Pancreas (tissue), 10 donors: Measurements from ENCODE around the gene AGFG2. TPM values are rescaled to one million over a fixed set of nuclear protein-coding genes. Genes with fewer than 3 reads are reported as not detected.

Experiments used
- ATAC-seq, 4 donors: fragments of 200-7000 bp; cut with Tn5 transposase; one replicate each; pipeline versions ENCODE4 v1.8.0 to v1.9.1; 2020; ENCODE audit warnings: mild to moderate bottlenecking in 4 of 4, moderate library complexity in 4 of 4
- DNase-seq, 6 donors: peaks; one replicate each; pipeline ENCODE4 v3.0.0-alpha.2; 2020
- FAIRE-seq: peaks from 2 replicates; lab custom pipeline; 2012; peaks lifted over from hg19 to GRCh38; lab: Jason Lieb, UNC
- H3K27ac ChIP-seq, 4 donors: fragments of 200-600 bp; sonication (generic); 1 replicate in 3 of 4; 2 replicates in 1 of 4; pipeline versions ENCODE4 v1.5.0 to v1.8.0; 2020
- H3K27me3 ChIP-seq, 4 donors: fragments of 200-600 bp; one replicate each; pipeline ENCODE4 v1.8.0; 2021
- H3K36me3 ChIP-seq, 3 donors: fragments of 200-600 bp; sonication (generic) in 1 of 3; one replicate each; pipeline versions ENCODE4 v1.5.0 to v1.8.0; 2020 to 2021
- H3K4me1 ChIP-seq, 3 donors: fragments of 200-600 bp; one replicate each; pipeline ENCODE4 v1.8.0; 2021
- H3K4me3 ChIP-seq, 4 donors: fragments of 200-600 bp; sonication (generic) in 2 of 4; one replicate each; pipeline versions ENCODE4 v1.5.0 to v1.8.0; 2020 to 2021
- H3K9me3 ChIP-seq, 4 donors: fragments of 200-600 bp; one replicate each; pipeline ENCODE4 v1.8.0; 2021
- WGBS, 2 donors: extraction: QIAGEN DNeasy Blood & Tissue Kit; methylation state at CpG; one replicate each; pipeline ENCODE4 v1.1.7; 2013; 5-methylcytosine and 5-hydroxymethylcytosine counted together
- intact Hi-C, 3 donors: fragments of 100-400 bp; cut with DNase I; formaldehyde crosslinking; loops; one replicate each; pipeline versions ENCODE4 v1.11.1 to v1.14.2; 2022
- polyA plus RNA-seq, 2 donors: library from polyadenylated mRNA; stranded (reverse); fragments of 200-250 nt; gene quantifications; one replicate each; pipeline ENCODE4 v1.2.3, GENCODE V29; 2013
- total RNA-seq, 6 donors: library from RNA; stranded (reverse); fragmentation: NEBNext Ultra II Directional in 4 of 6; extraction: Animal tissue kit (Norgen Biotek cat#: 25700) in 4 of 6; gene quantifications; one replicate each; pipeline versions ENCODE4 v1.2.1 to v1.2.4, GENCODE V29; 2021 to 2023
- TF ChIP-seq, protein P1 (sequence below), 4 donors: fragments of 200-600 bp; sonication (generic) in 3 of 4; IDR thresholded peaks; one replicate each; pipeline versions ENCODE4 v1.5.0 to v1.8.0; 2021; ENCODE audit warnings: antibody characterized with exemption in 4 of 4
- donor health status: healthy with polysubstance abuse.
- donor health status: DM: no; HTN: no; CAD: no; lungs with moderate emphysema.
- donor health status: DM: no; HTN: no; CAD: no.
- donor health status: control.
- donor health status: control.
- donor health status: Bipolar disorder and iron deficiency.
- donor health status: DM: yes; HTN: yes; CAD: no.
- donor health status: DM: no; HTN: no; CAD: no.
- donor health status: DM: no; HTN: no; CAD: no.
- donor health status: DM: yes; HTN: yes; CAD: no.

AGFG2 gene
- total and polyA plus RNA-seq, 8 donors: 13.6 to 41.0 (median 24.6) TPM

DNA sequence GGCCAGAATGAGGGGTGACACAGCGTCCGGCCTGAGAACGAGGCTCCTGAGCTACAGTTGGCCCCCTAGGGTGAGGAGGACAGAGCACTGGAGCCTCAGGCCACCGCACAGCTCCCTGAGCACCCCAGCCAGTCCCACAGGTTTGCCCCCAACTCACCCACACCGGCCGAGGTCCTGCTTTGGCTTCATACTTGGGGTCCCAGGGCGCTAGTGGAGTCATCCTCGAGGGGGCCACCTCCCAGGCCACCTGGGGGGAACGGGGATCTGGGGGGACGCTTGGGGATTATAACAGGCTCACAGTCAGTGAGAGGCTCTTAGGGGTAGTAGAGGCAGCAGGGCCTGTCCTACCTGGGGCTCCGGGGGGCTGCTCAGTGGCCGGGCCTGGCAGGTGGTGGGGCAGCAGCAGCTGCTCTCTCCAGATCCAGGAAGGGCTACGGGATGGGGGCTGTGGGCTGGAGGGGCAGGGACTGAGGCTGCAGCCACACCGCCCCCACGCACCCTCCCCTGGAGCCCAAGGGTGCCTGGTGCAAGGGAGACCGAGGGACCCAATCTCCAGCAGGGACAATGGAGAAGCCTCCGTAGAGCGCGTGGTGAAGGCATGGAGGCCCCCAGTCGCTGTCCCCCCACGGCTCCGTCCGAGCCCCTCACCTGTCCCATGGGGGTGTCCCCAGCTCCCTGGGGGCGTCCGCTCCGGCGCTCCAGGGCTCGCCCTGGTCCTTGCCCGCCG lies 34.1 kb downstream of the AGFG2 start:
- intact Hi-C loops: no loop called here
- Histone ChIP-seq H3K27me3 (no peaks in the 10 kb centered on the region), H3K36me3 (peaks cover 3 to 38% (median 16%) of the 10 kb centered on the region in 3 donors), H3K4me3 (no peak overlapping the region), H3K9me3 (no peaks in the 10 kb centered on the region), H3K27ac (no peak overlapping the region), H3K4me1 (peaks cover 9 to 15% (median 15%) of the 10 kb centered on the region in 3 donors)
- ATAC-seq (no peak), FAIRE-seq (no peak), DNase-seq (peak in 2 of 6 donors; percentile 20 to 80)
- TF ChIP-seq, protein P1, sequence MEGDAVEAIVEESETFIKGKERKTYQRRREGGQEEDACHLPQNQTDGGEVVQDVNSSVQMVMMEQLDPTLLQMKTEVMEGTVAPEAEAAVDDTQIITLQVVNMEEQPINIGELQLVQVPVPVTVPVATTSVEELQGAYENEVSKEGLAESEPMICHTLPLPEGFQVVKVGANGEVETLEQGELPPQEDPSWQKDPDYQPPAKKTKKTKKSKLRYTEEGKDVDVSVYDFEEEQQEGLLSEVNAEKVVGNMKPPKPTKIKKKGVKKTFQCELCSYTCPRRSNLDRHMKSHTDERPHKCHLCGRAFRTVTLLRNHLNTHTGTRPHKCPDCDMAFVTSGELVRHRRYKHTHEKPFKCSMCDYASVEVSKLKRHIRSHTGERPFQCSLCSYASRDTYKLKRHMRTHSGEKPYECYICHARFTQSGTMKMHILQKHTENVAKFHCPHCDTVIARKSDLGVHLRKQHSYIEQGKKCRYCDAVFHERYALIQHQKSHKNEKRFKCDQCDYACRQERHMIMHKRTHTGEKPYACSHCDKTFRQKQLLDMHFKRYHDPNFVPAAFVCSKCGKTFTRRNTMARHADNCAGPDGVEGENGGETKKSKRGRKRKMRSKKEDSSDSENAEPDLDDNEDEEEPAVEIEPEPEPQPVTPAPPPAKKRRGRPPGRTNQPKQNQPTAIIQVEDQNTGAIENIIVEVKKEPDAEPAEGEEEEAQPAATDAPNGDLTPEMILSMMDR (IDR thresholded peaks at IDR 0.05): no peak
- 90 to 94% methylated on average over 29 to 30 of the region's 30 CpGs for WGBS, 2 donors

DNA sequence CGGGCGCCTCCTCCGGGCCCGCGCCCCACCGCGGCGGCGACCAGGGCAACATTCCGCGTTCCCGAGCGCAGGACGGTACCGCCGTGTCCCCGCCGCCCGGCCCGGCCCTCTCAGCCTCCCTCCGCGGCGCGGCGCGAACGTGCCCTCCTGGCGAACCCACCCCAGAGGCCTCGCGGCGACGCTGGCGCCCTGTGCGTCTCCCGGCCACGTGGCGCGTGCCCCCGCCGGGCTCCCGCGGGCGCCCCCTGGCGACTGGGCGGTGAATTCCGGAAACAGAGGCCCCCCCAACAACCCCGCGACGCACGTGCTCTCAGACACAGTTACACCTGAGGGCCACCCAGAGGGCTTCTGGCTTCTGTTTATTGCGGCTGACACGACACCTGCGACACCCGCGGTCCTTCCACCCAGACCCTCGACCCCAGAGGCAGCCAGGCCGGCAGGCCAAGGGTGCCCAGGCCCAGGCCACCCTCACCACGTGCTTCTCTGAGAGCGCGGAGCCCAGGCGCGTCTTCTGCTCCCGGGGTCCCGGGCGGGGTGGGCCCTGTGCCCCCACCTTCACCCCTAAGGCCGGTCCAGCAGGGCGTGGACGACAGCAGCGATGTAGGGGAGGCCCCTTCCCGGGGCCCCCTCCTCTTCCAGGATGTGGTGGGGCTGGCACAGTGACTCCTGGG lies 34.8 kb downstream of the AGFG2 start, which contains the start of gene SAP25:
TSS of gene SAP25 (minus strand) at position 210 of the 671 bp plus-strand sequence. CDS start at position 52, 158 bp downstream.
- TF ChIP-seq, protein P1 (IDR thresholded peaks at IDR 0.05): no peak
- no peaks in the 10 kb centered on the region for H3K9me3 ChIP-seq
- H3K4me3 ChIP-seq: no peak within 1 kb of the TSS
- intact Hi-C loops: no loop called here
- peaks cover 8 to 11% (median 8%) of the 10 kb centered on the region in 3 donors for H3K4me1 ChIP-seq
- peaks cover 3 to 43% (median 23%) of the 10 kb centered on the region in 3 donors for H3K36me3 ChIP-seq
- DNase-seq (peak in 2 of 6 donors; percentile 19 to 81), ATAC-seq (no peak), FAIRE-seq (no peak)
- H3K27me3 ChIP-seq: no peaks in the 10 kb centered on the region
- 90 to 91% methylated on average over 69 to 70 of the region's 70 CpGs for WGBS, 2 donors
- H3K27ac ChIP-seq: no peak within 1 kb of the TSS

DNA sequence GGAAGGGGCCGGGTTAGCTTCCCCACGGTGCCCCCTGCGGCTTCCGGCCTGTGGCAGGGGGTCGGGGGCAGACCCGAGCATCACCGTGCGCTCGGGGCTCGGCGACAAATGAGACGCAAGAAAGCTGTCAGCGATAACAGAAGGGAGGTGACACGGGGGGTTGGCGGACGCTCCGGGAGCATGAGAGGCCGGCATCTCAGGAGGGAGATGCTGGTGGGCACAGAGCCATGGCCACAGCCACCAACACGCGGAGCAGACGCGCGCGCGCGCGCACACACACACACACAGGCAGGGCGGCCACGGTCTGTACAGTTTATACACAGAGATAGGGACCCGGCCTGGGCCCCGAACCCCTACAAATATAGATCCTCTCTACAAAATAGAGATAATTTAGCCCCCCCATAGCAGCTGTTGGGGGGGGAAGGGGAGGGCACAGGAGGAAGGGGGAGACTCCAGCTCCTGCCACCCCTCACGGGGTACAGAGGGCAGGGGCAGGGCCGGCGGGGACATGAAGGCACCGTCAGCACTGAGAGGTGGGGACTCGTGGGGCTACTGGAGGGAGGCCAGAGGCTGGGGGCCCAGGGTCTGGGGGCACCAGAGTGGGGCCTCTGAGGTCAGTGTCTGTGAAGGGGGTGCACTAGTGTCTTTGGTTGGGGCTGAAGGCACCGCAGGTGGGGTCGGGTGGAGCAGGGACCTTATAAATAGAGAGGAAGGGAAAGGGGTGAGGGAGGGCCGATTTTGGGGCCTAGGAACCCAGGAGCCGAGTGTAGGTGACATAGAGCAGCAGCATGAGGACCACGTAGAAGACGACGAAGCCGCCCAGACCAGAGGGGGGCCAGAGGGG lies 35.6 kb downstream of the AGFG2 start:
- ATAC-seq (no peak), FAIRE-seq (no peak), DNase-seq (peak in 3 of 6 donors; percentile 15 to 69 (median 22))
- H3K4me3 ChIP-seq: no peak overlapping the region
- no peaks in the 10 kb centered on the region for H3K27me3 ChIP-seq
- peaks cover 3 to 48% (median 23%) of the 10 kb centered on the region in 3 donors for H3K36me3 ChIP-seq
- no peaks in the 10 kb centered on the region for H3K9me3 ChIP-seq
- H3K4me1 ChIP-seq: peaks cover 7 to 8% (median 7%) of the 10 kb centered on the region in 3 donors
- 93 to 94% methylated on average over 36 to 44 of the region's 44 CpGs for WGBS, 2 donors
- H3K27ac ChIP-seq: no peak overlapping the region
- intact Hi-C loops: no loop called here
- TF ChIP-seq, protein P1 (IDR thresholded peaks at IDR 0.05): no peak

DNA sequence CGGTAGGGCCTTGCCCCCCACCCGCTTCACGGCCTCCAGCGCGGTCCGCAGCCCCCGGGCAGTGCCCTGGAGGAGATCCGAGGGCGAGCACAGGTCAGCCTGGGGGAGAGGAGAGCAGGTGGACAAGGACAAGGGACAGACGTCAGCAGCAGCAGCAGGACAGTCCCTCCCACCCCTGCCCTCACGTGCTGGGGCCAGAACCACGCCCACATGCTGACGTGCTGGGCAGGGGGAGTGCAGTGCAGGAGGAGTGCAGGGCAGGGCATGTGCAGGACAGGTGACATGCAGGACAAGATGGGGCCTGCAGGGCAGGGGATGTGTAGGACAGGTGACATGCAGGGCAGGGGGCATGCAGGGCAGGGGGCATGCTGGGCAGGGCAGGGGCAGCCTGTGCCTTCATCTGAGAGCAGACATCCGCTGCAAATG lies 36.2 kb downstream of the AGFG2 start:
- Histone ChIP-seq H3K27me3 (no peaks in the 10 kb centered on the region), H3K4me3 (no peak overlapping the region), H3K36me3 (peaks cover 7 to 53% (median 23%) of the 10 kb centered on the region in 3 donors), H3K27ac (no peak overlapping the region), H3K4me1 (peaks cover under 1 to 2% (median 2%) of the 10 kb centered on the region in 3 donors), H3K9me3 (no peaks in the 10 kb centered on the region)
- WGBS, 2 donors: 79 to 85% methylated on average over 14 of the region's 14 CpGs
- DNase-seq: peak in 2 of 6 donors; percentile 15 to 73
- no peak for ATAC-seq
- FAIRE-seq: no peak
- TF ChIP-seq, protein P1 (IDR thresholded peaks at IDR 0.05): no peak
- intact Hi-C loops: no loop called here
